ENCODE measurements around the gene CACNB4.

- TF ChIP-seq, protein P1, sequence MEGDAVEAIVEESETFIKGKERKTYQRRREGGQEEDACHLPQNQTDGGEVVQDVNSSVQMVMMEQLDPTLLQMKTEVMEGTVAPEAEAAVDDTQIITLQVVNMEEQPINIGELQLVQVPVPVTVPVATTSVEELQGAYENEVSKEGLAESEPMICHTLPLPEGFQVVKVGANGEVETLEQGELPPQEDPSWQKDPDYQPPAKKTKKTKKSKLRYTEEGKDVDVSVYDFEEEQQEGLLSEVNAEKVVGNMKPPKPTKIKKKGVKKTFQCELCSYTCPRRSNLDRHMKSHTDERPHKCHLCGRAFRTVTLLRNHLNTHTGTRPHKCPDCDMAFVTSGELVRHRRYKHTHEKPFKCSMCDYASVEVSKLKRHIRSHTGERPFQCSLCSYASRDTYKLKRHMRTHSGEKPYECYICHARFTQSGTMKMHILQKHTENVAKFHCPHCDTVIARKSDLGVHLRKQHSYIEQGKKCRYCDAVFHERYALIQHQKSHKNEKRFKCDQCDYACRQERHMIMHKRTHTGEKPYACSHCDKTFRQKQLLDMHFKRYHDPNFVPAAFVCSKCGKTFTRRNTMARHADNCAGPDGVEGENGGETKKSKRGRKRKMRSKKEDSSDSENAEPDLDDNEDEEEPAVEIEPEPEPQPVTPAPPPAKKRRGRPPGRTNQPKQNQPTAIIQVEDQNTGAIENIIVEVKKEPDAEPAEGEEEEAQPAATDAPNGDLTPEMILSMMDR (IDR thresholded peaks at IDR 0.05) = no peak
- TF ChIP-seq POLR2A (IDR thresholded peaks at IDR 0.05) (no peak), POLR2AphosphoS5 (IDR thresholded peaks at IDR 0.05) (no peak)
Observed at GRCh38 chr2:151928380-151928779, 170.5 kb downstream of the CACNB4 start.

Data from sigmoid colon (tissue), 4 donors.